ENCODE results near the gene WNT1. TPM values are rescaled to one million over a fixed set of nuclear protein-coding genes. Genes with fewer than 3 reads are reported as not detected.

WNT1 gene
- total RNA-seq, 1 donor from 2014 or later: not detected

DNA sequence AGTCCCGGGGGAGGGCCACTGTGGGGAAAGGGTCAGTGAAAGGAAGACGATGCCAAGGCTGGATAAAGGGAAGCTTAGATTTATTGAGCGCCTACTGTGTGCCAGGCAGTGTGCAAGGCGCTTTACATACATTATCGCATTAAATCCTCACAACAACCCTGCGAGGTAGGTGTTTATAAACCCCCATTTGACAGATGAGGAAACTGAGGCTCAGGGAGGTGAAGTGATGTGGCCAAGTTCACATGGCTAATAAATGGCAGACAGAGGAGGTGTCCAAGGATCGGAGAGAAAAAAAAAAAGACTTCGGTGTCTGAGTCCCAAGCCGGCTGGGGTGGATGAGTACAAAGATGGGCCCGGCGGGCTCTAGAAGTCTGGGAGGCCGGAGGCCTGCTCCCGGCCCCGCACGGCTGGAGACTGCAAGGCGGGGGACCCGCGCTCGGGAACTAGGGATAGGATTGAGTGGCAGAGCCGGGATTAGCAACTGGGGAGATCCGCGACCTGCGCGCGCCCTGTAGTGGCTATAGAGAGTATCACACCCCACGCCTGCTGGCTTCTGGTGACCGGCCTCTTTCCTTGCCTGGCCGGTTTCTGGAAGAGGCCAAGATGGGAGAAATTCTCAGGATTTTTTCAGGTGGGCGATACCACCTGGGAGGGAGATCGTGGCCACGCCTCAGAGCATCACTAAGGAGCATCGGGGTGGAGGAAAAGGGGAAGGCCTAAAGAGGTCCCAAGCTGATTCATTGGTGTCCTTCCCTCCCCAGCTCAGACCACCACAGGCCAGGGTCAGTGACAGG lies 17.2 kb downstream of the WNT1 start:
- peaks cover 54% of the 10 kb centered on the region for H3K27me3 Mint-ChIP-seq
- H3K4me3 Mint-ChIP-seq: peak overlapping the region; percentile 25
- intact Hi-C loops (cut with micrococcal nuclease): loop anchor here (1.0 to 5.0 kb wide), 2 partner anchors 15 to 68 kb away; partner anchors contain the start of gene FKBP11
- H3K4me1 Mint-ChIP-seq: peaks cover 30% of the 10 kb centered on the region
- no peak overlapping the region for H3K27ac Mint-ChIP-seq
- DNase-seq: peak; percentile 87
- H3K36me3 Mint-ChIP-seq (ENCODE audit: low read depth): peaks cover 4% of the 10 kb centered on the region
- no peaks in the 10 kb centered on the region for H3K9me3 Mint-ChIP-seq

DNA sequence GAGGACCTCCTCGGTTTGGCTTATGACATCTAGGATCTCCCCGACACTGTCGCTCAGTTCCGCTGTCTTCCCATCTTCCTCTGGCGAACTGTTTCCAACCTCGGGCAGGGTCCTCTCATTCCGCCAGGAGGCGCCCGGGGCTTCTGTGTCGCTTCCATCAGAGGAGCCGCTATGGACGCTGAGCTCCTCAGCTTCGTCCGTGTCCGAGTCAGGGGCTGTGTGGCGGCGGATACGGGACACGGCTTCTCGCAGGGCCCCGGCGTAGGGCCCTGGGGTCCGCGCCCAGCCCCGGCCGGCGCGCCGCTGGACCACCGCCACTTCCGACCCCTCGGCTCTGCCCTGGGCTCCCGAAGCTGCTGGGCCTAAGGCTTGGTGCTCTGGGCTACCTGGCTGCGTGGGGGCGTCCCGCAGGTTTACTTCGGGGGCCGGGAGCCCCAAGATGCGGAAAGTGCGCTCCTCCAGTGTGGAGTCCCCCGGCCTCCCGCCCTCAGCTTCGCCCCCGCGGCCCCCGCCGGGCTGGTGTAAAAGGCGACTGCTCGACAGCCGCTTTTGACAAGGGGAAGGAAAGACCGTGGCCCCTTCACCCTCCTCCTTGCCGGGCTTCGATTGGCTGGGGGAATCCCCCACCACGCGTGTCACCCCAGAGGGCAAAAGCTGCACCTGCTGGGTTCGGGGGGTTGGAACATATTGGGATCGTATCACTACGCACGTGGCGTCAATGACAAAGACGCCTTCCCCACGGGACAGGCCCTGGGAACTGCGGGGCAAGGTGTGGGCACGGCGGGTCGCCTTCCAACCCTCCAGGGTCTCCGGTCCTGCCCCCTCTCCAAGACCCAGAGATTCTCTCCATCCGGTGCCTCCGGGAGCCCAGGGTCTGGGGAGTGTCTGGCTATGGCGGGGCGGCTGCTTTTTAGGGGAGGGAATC lies 18.9 kb downstream of the WNT1 start:
- H3K9me3 Mint-ChIP-seq: no peaks in the 10 kb centered on the region
- intact Hi-C loops (cut with micrococcal nuclease): loop anchor here (2.0 to 5.0 kb wide), 3 partner anchors 70 to 144 kb away; partner anchors contain the start of genes DDX23 and FKBP11
- peak; percentile 90 for DNase-seq
- peaks cover 17% of the 10 kb centered on the region for H3K36me3 Mint-ChIP-seq (ENCODE audit: low read depth)
- peak overlapping the region; percentile 62 for H3K4me3 Mint-ChIP-seq
- no peak overlapping the region for H3K27ac Mint-ChIP-seq
- H3K27me3 Mint-ChIP-seq: peaks cover 47% of the 10 kb centered on the region
- peaks cover 31% of the 10 kb centered on the region for H3K4me1 Mint-ChIP-seq

- Mint-ChIP-seq H3K27ac (no peak overlapping the region), H3K4me3 (peak overlapping the region; percentile 62), H3K9me3 (no peaks in the 10 kb centered on the region), H3K4me1 (peaks cover 31% of the 10 kb centered on the region), H3K36me3 (ENCODE audit: low read depth) (peaks cover 24% of the 10 kb centered on the region), H3K27me3 (peaks cover 45% of the 10 kb centered on the region)
- intact Hi-C loops (cut with micrococcal nuclease): loop anchor here (2.0 to 5.0 kb wide), 3 partner anchors 71 to 145 kb away; partner anchors contain the start of genes DDX23 and FKBP11
- DNase-seq: peak; percentile 76
These were observed 19.8 kb downstream of the WNT1 start for GRCh38 chr12:48997719-48998496.

GRCh38 chr12:48998497-48999353 lies 20.6 kb downstream of the WNT1 start:
- intact Hi-C loops (cut with micrococcal nuclease): loop anchor here (1.0 to 5.0 kb wide), 2 partner anchors 20 to 71 kb away; partner anchors contain the start of genes FKBP11 and PRKAG1
- peak; percentile 66 for DNase-seq
- Mint-ChIP-seq H3K36me3 (ENCODE audit: low read depth) (peaks cover 30% of the 10 kb centered on the region), H3K27me3 (peaks cover 39% of the 10 kb centered on the region), H3K4me1 (peaks cover 31% of the 10 kb centered on the region), H3K9me3 (no peaks in the 10 kb centered on the region), H3K4me3 (peak overlapping the region; percentile 82), H3K27ac (peak overlapping the region; percentile 13)

- no peaks in the 10 kb centered on the region for H3K9me3 Mint-ChIP-seq
- peak; percentile 78 for DNase-seq
- intact Hi-C loops (cut with micrococcal nuclease): loop anchor here (1.0 to 5.0 kb wide), 2 partner anchors 19 to 72 kb away; partner anchors contain the start of genes FKBP11 and PRKAG1
- peaks cover 30% of the 10 kb centered on the region for H3K4me1 Mint-ChIP-seq
- peak within 1 kb of the TSS; percentile 63 for H3K27ac Mint-ChIP-seq
- peak within 1 kb of the TSS; percentile 82 for H3K4me3 Mint-ChIP-seq
- peaks cover 31% of the 10 kb centered on the region for H3K27me3 Mint-ChIP-seq
- H3K36me3 Mint-ChIP-seq (ENCODE audit: low read depth): peaks cover 34% of the 10 kb centered on the region
These were observed 21.4 kb downstream of the WNT1 start, which contains the start of gene DDN for GRCh38 chr12:48999371-49000131. Gene DDN (minus strand): TSS chr12:48999375. CDS start chr12:48999287, 88 bp downstream.

- no peaks in the 10 kb centered on the region for H3K9me3 Mint-ChIP-seq
- no peak overlapping the region for H3K4me3 Mint-ChIP-seq
- H3K27me3 Mint-ChIP-seq: peaks cover 26% of the 10 kb centered on the region
- H3K27ac Mint-ChIP-seq: no peak overlapping the region
- intact Hi-C loops (cut with micrococcal nuclease): no loop called here
- H3K4me1 Mint-ChIP-seq: peaks cover 27% of the 10 kb centered on the region
- peaks cover 41% of the 10 kb centered on the region for H3K36me3 Mint-ChIP-seq (ENCODE audit: low read depth)
- DNase-seq: no peak
These were observed 22.2 kb downstream of the WNT1 start for GRCh38 chr12:49000346-49000745.

DNA sequence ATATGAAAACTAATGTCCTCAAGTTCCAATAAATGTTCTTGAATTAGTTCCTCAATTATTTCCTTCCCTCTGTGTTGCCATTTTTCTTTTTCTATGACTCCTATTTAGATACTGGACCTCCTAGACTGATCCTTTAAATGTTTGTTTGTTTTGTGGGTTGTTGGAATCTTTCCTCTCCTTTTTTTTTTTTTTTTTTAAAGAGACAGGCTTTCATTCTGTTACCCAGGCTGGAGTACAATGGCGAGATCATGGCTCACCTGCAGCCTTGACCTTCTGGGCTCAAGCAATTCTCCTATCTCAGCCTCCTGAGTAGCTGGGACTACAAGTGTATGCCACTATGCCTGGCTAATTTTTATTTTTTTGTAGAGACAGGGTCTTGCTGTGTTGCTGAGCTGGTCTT lies 30.8 kb downstream of the WNT1 start:
- Mint-ChIP-seq H3K4me1 (peaks cover 9% of the 10 kb centered on the region), H3K9me3 (no peaks in the 10 kb centered on the region), H3K36me3 (ENCODE audit: low read depth) (peaks cover 47% of the 10 kb centered on the region), H3K27me3 (no peaks in the 10 kb centered on the region), H3K4me3 (no peak overlapping the region), H3K27ac (no peak overlapping the region)
- DNase-seq: no peak
- intact Hi-C loops (cut with micrococcal nuclease): no loop called here

DNA sequence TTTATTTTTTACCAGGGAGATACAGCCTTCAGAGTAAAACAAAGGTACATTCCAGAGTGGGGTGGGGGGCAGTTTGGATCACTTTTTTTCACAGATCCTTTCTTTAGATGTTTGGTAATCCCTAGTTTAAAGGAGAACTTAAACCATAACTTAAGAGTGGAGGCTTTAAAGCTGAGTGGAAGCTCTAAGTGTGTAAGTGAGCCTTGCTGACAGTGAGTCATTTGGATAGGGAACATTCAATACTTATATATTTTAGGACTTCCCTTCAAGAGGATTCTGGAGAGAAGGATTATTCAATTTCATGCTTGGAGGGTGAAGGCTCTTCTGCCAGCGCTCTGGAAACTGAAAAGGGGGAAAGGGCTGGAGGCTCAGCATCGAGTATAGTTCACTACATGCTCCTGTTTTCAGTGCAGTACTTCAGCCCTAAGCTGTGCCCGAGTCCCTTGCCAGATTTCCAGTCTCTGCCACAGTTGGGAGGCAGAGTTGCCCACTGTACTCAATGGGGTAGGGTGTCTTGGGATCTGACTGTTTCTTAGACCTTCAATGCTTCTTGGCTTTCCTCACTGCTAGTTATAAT lies 32.1 kb downstream of the WNT1 start:
- peaks cover 39% of the 10 kb centered on the region for H3K36me3 Mint-ChIP-seq (ENCODE audit: low read depth)
- H3K4me3 Mint-ChIP-seq: no peak overlapping the region
- H3K27me3 Mint-ChIP-seq: no peaks in the 10 kb centered on the region
- H3K4me1 Mint-ChIP-seq: peaks cover 11% of the 10 kb centered on the region
- intact Hi-C loops (cut with micrococcal nuclease): no loop called here
- no peaks in the 10 kb centered on the region for H3K9me3 Mint-ChIP-seq
- no peak overlapping the region for H3K27ac Mint-ChIP-seq
- no peak for DNase-seq

- peaks cover 17% of the 10 kb centered on the region for H3K4me1 Mint-ChIP-seq
- intact Hi-C loops (cut with micrococcal nuclease): no loop called here
- H3K9me3 Mint-ChIP-seq: no peaks in the 10 kb centered on the region
- H3K27me3 Mint-ChIP-seq: no peaks in the 10 kb centered on the region
- peaks cover 36% of the 10 kb centered on the region for H3K36me3 Mint-ChIP-seq (ENCODE audit: low read depth)
- H3K4me3 Mint-ChIP-seq: no peak overlapping the region
- DNase-seq: no peak
- no peak overlapping the region for H3K27ac Mint-ChIP-seq
These were observed 34.6 kb downstream of the WNT1 start for GRCh38 chr12:49012739-49013138.

DNA sequence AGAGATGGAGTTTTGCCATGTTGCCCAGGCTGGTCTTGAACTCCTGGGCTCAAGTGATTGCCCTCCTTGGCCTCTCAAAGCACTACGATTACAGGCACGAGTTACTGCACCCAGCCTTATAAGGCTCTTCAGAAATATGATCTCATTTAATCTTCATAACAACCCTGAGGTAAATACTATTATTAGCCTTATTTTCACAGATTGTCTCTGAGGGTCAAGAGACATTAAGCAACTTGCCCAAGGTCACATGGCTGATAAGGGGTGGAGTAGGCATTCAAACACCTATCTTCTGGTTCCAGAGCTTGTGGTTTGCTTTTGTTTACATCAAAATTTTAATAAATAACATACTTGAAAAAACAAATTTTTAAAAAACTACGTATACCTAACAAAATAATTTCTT lies 35.3 kb downstream of the WNT1 start:
- Mint-ChIP-seq H3K4me1 (peaks cover 17% of the 10 kb centered on the region), H3K27me3 (no peaks in the 10 kb centered on the region), H3K9me3 (no peaks in the 10 kb centered on the region), H3K36me3 (ENCODE audit: low read depth) (peaks cover 34% of the 10 kb centered on the region), H3K27ac (no peak overlapping the region), H3K4me3 (no peak overlapping the region)
- no peak for DNase-seq
- intact Hi-C loops (cut with micrococcal nuclease): no loop called here

DNA sequence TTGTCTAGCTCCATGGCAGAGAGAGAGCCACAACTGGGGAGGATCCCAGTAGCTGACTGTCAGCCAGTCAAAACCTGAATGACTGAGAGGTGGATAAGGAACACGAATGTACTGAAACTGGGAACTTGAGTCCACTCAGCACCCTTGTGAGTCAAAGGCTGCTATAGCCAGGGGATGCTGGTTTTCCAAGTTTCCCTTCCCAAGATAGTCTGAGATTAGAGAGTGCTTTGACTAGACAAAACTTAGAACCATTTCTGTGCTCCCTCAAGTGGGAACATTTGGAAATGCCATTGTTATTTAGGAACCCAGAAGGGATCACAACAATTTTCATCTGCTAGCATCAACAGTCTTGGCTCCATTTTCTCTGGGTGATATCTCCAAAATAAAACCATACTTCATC lies 36.4 kb downstream of the WNT1 start:
- no peak for DNase-seq
- peaks cover 31% of the 10 kb centered on the region for H3K36me3 Mint-ChIP-seq (ENCODE audit: low read depth)
- intact Hi-C loops (cut with micrococcal nuclease): no loop called here
- no peak overlapping the region for H3K4me3 Mint-ChIP-seq
- no peaks in the 10 kb centered on the region for H3K27me3 Mint-ChIP-seq
- H3K4me1 Mint-ChIP-seq: peaks cover 21% of the 10 kb centered on the region
- H3K9me3 Mint-ChIP-seq: no peaks in the 10 kb centered on the region
- H3K27ac Mint-ChIP-seq: no peak overlapping the region

DNA sequence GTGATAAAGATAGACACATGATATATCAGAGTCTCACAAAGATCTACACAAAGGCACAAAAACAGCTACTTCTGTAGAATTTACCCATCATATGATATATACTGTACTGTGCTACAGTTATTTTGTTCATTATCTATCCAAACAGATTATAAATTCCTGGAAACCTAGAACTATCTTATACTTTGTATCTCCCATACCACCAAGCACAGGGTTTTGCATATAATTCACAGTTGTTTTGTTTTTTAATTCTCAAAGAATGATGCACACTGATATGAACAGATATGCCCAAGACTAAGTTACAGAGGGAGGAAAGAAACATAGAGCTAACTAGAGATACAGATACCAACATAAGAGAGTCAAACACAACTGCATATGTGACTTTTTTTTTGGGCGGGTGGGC lies 37.1 kb downstream of the WNT1 start:
- no peaks in the 10 kb centered on the region for H3K9me3 Mint-ChIP-seq
- no peak overlapping the region for H3K4me3 Mint-ChIP-seq
- intact Hi-C loops (cut with micrococcal nuclease): no loop called here
- no peak for DNase-seq
- H3K27ac Mint-ChIP-seq: no peak overlapping the region
- no peaks in the 10 kb centered on the region for H3K27me3 Mint-ChIP-seq
- peaks cover 33% of the 10 kb centered on the region for H3K36me3 Mint-ChIP-seq (ENCODE audit: low read depth)
- peaks cover 25% of the 10 kb centered on the region for H3K4me1 Mint-ChIP-seq

Data from activated CD4-positive, alpha-beta T cell treated with anti-CD3 and anti-CD28 coated beads, Interleukin-2, amount 10 ng/mL, durations not matched to agents 24 days and 14 days (primary cell).